HepG2 (cell line): ENCODE data around the gene EMC10. TPM values are rescaled to one million over a fixed set of nuclear protein-coding genes. Genes with fewer than 3 reads are reported as not detected.

Experiments
- ATF1 ChIP-seq: IDR thresholded peaks from 2 replicates; pipeline ENCODE4 v1.6.1; 2016; ENCODE audit warnings: mild to moderate bottlenecking, control low read depth
- CBX2 ChIP-seq, 2 experiments: fragments of 200-600 bp in 1 of 2; sonication (generic); formaldehyde crosslinking in 1 of 2; IDR thresholded peaks; 2 replicates each; pipeline versions ENCODE4 v1.7.0 to v1.8.1; 2018 to 2022; ENCODE audit warnings: low read depth in 2 of 2, low read length in 1 of 2, mild to moderate bottlenecking in 1 of 2, missing genetic modification reagents in 1 of 2
- DDIT3 ChIP-seq: sonication (generic); formaldehyde crosslinking; IDR thresholded peaks from 2 replicates; pipeline ENCODE4 v1.4.0; 2020; ENCODE audit warnings: mild to moderate bottlenecking, missing genetic modification reagents
- EED ChIP-seq: sonication (generic); formaldehyde crosslinking; IDR thresholded peaks from 2 replicates; pipeline ENCODE4 v1.5.0; 2020; ENCODE audit warnings: mild to moderate bottlenecking, missing genetic modification reagents
- ELF1 ChIP-seq: sonication (generic); formaldehyde crosslinking; IDR thresholded peaks from 2 replicates; pipeline ENCODE4 v1.4.0; 2020; ENCODE audit warnings: missing genetic modification reagents
- FIP1L1 ChIP-seq: fragments of 200-400 bp; formaldehyde crosslinking; IDR thresholded peaks from 2 replicates; pipeline ENCODE4 v1.6.1; 2018; ENCODE audit warnings: low read depth, mild to moderate bottlenecking, low read length, moderate library complexity, borderline replicate concordance; ENCODE audit not compliant: insufficient read depth
- FOXP1 ChIP-seq, 2 experiments: fragments of 450-650 bp in 1 of 2; IDR thresholded peaks; 2 replicates each; pipeline ENCODE4 v1.6.1; 2017 to 2018; ENCODE audit warnings: antibody characterized with exemption in 1 of 2
- HDAC6 ChIP-seq: fragments of 200-600 bp; sonication (generic); IDR thresholded peaks from 2 replicates; pipeline ENCODE4 v1.7.0; 2017; ENCODE audit warnings: mild to moderate bottlenecking, antibody characterized with exemption, low read length, low read depth
- HNRNPL ChIP-seq: fragments of 200-400 bp; formaldehyde crosslinking; IDR thresholded peaks from 2 replicates; pipeline ENCODE4 v1.6.1; 2017; ENCODE audit warnings: mild to moderate bottlenecking, low read depth, low read length
- HOXA5 ChIP-seq: sonication (generic); formaldehyde crosslinking; IDR thresholded peaks from 2 replicates; pipeline ENCODE4 v1.4.0; 2020; ENCODE audit warnings: missing genetic modification reagents
- ISX ChIP-seq: sonication (generic); formaldehyde crosslinking; conservative IDR thresholded peaks from 2 replicates; pipeline ENCODE4 v1.5.0; 2020; ENCODE audit warnings: missing genetic modification reagents
- KDM5A ChIP-seq: fragments of 200-600 bp; sonication (generic); IDR thresholded peaks from 2 replicates; pipeline ENCODE4 v1.7.0; 2018; ENCODE audit warnings: antibody characterized with exemption, mild to moderate bottlenecking, low read length, borderline replicate concordance
- MYPOP ChIP-seq: sonication (generic); formaldehyde crosslinking; IDR thresholded peaks from 2 replicates; pipeline ENCODE4 v1.8.1; 2023; ENCODE audit warnings: mild to moderate bottlenecking, moderate library complexity, missing genetic modification reagents
- NBN ChIP-seq: fragments of 450-650 bp; conservative IDR thresholded peaks from 2 replicates; pipeline ENCODE4 v1.6.1; 2017
- NFIC ChIP-seq: IDR thresholded peaks from 2 replicates; pipeline ENCODE4 v1.6.1; 2012; ENCODE audit warnings: mild to moderate bottlenecking, low read length, inconsistent platforms
- NFRKB ChIP-seq: fragments of 450-650 bp; IDR thresholded peaks from 2 replicates; pipeline ENCODE4 v1.6.1; 2017
- NPAS2 ChIP-seq: sonication (generic); formaldehyde crosslinking; IDR thresholded peaks from 2 replicates; pipeline ENCODE4 v1.8.0; 2022; ENCODE audit warnings: mild to moderate bottlenecking, missing genetic modification reagents, borderline replicate concordance
- NR2F2 ChIP-seq: IDR thresholded peaks from 2 replicates; pipeline ENCODE4 v1.6.1; 2012; ENCODE audit warnings: low read depth, inconsistent platforms, borderline replicate concordance
- PHF8 ChIP-seq: sonication (generic); formaldehyde crosslinking; IDR thresholded peaks from 2 replicates; pipeline ENCODE4 v1.5.0; 2020; ENCODE audit warnings: missing genetic modification reagents
- SRF ChIP-seq: IDR thresholded peaks from 2 replicates; pipeline ENCODE4 v1.6.1; 2011; ENCODE audit warnings: mild to moderate bottlenecking, low read depth, low read length, moderate library complexity
- TBP ChIP-seq: sonication (generic); formaldehyde crosslinking; IDR thresholded peaks from 2 replicates; pipeline ENCODE4 v1.5.0; 2020; ENCODE audit warnings: missing genetic modification reagents
- TBX2 ChIP-seq: sonication (generic); formaldehyde crosslinking; IDR thresholded peaks from 2 replicates; pipeline ENCODE4 v1.5.0; 2020; ENCODE audit warnings: missing genetic modification reagents, mild to moderate bottlenecking, borderline replicate concordance
- YEATS2 ChIP-seq: sonication (generic); formaldehyde crosslinking; IDR thresholded peaks from 2 replicates; pipeline ENCODE4 v1.4.0; 2020; ENCODE audit warnings: missing genetic modification reagents, borderline replicate concordance
- ZBTB39 ChIP-seq: sonication (generic); formaldehyde crosslinking; IDR thresholded peaks from 2 replicates; pipeline ENCODE4 v1.5.0; 2020; ENCODE audit warnings: missing genetic modification reagents
- ZFX ChIP-seq: sonication (generic); formaldehyde crosslinking; IDR thresholded peaks from 2 replicates; pipeline ENCODE4 v1.4.0; 2020; ENCODE audit warnings: mild to moderate bottlenecking, low read depth, missing genetic modification reagents, moderate library complexity
- ZNF792 ChIP-seq: IDR thresholded peaks from 2 replicates; pipeline ENCODE4 v1.6.1; 2016
- polyA plus RNA-seq, 8 experiments: library from polyadenylated mRNA; depleted of rRNA in 3 of 8; stranded (reverse) in 7 of 8; unstranded in 1 of 8; fragments of >200 nt; fragmentation: Illumina TruSeq in 4 of 8; extraction: Trizol in 4 of 8; gene quantifications; 2 replicates each; pipeline versions ENCODE4 v1.2.1 to v1.2.3, GENCODE V29; 2011 to 2016; ENCODE audit warnings: low read depth in 4 of 8, missing spikeins in 1 of 8, mixed read lengths in 1 of 8; ENCODE audit not compliant: insufficient read depth in 1 of 8
- total RNA-seq, 5 experiments: library from RNA; depleted of rRNA; stranded (reverse); fragments of >200 nt; fragmentation: Illumina TruSeq; extraction: Trizol; gene quantifications; 2 replicates each; pipeline ENCODE4 v1.2.3, GENCODE V29; 2016; ENCODE audit warnings: low read depth in 1 of 5
- TF ChIP-seq, protein P1 (sequence below): sonication (generic); formaldehyde crosslinking; IDR thresholded peaks from 2 replicates; pipeline ENCODE4 v1.4.0; 2020; ENCODE audit warnings: missing genetic modification reagents

Gene EMC10
- total and polyA plus RNA-seq, 2 of the 13 experiments (the other 11 are each of a cell fraction or from before 2014, with no cell fraction given) = not detected

DNA sequence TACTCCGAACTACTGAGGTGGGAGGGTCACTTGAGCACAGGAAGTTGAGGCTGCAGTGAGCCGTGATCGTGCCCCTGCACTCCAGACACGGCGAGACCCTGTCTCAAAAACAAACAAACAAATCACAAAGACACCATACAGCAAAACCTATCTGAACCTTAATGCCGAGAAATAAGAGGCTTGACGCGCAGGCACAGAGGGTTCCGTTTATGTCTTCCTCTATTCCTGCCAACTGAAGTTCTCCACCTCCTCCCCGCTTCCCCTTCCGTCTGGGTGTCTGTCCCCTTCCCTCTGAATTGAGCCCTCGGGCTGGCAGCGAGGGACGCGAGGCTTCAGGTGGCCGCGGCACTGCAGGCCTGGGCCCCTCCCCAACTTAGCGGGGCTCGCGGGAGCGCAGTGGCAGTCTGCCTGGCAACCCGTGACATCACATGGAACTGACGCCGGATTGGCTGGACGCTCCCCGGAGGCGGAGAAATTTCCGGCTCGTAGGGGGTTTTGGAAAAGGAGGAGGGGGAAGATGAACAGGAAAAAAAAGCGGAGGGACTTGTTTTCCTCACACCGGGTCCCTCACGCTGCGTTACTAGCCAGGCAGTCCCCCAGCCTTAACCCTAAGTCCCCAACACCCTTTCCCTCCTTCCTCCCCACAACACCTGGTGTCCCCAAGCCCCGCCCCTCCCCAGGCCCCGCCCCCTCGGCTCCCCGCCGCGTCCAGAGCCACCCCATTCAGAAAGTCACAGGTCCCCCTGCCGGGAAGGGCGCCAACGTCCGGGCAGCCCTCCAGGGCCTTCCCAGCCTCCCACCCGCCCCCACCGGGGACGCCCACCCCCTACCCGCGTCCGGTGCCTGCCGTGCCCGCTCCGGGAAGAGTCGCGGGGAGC, 44.7 kb upstream of the EMC10 start (continued):
- TF ChIP-seq ZBTB39 (CRISPR knock-in tag) (no peak), NFRKB (no peak), ZNF792 (CRISPR knock-in tag) (no peak), ELF1 (CRISPR knock-in tag) (no peak), HNRNPL (peak; percentile 90), ATF1 (CRISPR knock-in tag) (peak; percentile 95), PHF8 (CRISPR knock-in tag) (peak; percentile 58), TBP (CRISPR knock-in tag) (no peak), NPAS2 (CRISPR knock-in tag) (no peak), MYPOP (CRISPR knock-in tag) (no peak), ISX (CRISPR knock-in tag) (no peak), TBX2 (CRISPR knock-in tag) (peak; percentile 33; the same call in 1 of the 2 replicates), FOXP1 (IDR thresholded peaks at IDR 0.05) (no peak), FOXP1 (CRISPR knock-in tag; IDR thresholded peaks at IDR 0.05) (no peak), DDIT3 (no peak), NR2F2 (no peak), NBN (no peak), HDAC6 (no peak), YEATS2 (CRISPR knock-in tag) (0 out of 2 replicates have a peak, but pooled peaks have one; percentile 49), ZFX (CRISPR knock-in tag) (peak; percentile 91), HOXA5 (CRISPR knock-in tag) (0 out of 2 replicates have a peak, but pooled peaks have one; percentile 14), NFIC (no peak), EED (CRISPR knock-in tag) (no peak), CBX2 (IDR thresholded peaks at IDR 0.05; ENCODE audit: low read depth, low read length) (no peak), CBX2 (CRISPR knock-in tag; IDR thresholded peaks at IDR 0.05; ENCODE audit: low read depth) (no peak), FIP1L1 (no peak), SRF (no peak), KDM5A (no peak)
- TF ChIP-seq, protein P1, sequence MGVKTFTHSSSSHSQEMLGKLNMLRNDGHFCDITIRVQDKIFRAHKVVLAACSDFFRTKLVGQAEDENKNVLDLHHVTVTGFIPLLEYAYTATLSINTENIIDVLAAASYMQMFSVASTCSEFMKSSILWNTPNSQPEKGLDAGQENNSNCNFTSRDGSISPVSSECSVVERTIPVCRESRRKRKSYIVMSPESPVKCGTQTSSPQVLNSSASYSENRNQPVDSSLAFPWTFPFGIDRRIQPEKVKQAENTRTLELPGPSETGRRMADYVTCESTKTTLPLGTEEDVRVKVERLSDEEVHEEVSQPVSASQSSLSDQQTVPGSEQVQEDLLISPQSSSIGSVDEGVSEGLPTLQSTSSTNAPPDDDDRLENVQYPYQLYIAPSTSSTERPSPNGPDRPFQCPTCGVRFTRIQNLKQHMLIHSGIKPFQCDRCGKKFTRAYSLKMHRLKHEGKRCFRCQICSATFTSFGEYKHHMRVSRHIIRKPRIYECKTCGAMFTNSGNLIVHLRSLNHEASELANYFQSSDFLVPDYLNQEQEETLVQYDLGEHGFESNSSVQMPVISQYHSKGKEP (CRISPR knock-in tag) = no peak
